Ovary (tissue), 3 donors: ENCODE measurements around the gene FBXL7.

Experiments used
- CTCF ChIP-seq, 3 donors: fragments of 450-650 bp in 2 of 3; fragments of 200-600 bp in 1 of 3; IDR thresholded peaks; one replicate each; pipeline versions ENCODE4 v1.5.1 to v1.8.0; 2016 to 2022; ENCODE audit warnings: antibody characterized with exemption in 3 of 3, mild to moderate bottlenecking in 1 of 3
- EP300 ChIP-seq: sonication (generic); formaldehyde crosslinking; IDR thresholded peaks from one replicate; pipeline ENCODE4 v1.6.1; 2017; ENCODE audit warnings: antibody characterized with exemption
- POLR2A ChIP-seq: fragments of 450-650 bp; IDR thresholded peaks from one replicate; pipeline ENCODE4 v1.6.1; 2017; ENCODE audit warnings: antibody characterized with exemption, mild to moderate bottlenecking, moderate library complexity
- donor health status: DM: no; HTN: no; CAD: no.

- no peak for TF ChIP-seq POLR2A
- TF ChIP-seq EP300: no peak
- TF ChIP-seq CTCF (IDR thresholded peaks at IDR 0.05): no peak
Observed at GRCh38 chr5:15533129-15533893, 33.3 kb downstream of the FBXL7 start.
